Skeletal muscle satellite cell (primary cell): ENCODE measurements around the gene SPANXN3. TPM values are rescaled to one million over a fixed set of nuclear protein-coding genes. Genes with fewer than 3 reads are reported as not detected.
"Not testable (repeated sequence)": the region's sequence is repeated elsewhere in the genome, so short reads cannot be mapped to it uniquely, and the experiment has no call there.

ENCODE experiments used
- H3K27me3 ChIP-seq: 2 replicates; pipeline ENCODE4 v1.7.0; 2013; ENCODE audit warnings: low read length; ENCODE audit not compliant: control insufficient read depth, insufficient read depth
- H3K36me3 ChIP-seq: 2 replicates; pipeline ENCODE4 v1.7.0; 2013; ENCODE audit warnings: mild to moderate bottlenecking, control low read depth, low read length; ENCODE audit not compliant: insufficient read depth
- H3K4me1 ChIP-seq: 2 replicates; pipeline ENCODE4 v1.7.0; 2013; ENCODE audit warnings: low read length; ENCODE audit not compliant: control insufficient read depth, insufficient read depth
- H3K4me2 ChIP-seq: 2 replicates; pipeline ENCODE4 v1.7.0; 2013; ENCODE audit warnings: mild to moderate bottlenecking, low read length
- H3K4me3 ChIP-seq: 2 replicates; pipeline ENCODE4 v1.7.0; 2013; ENCODE audit warnings: low read length
- H3K9ac ChIP-seq: 2 replicates; pipeline ENCODE4 v1.7.0; 2013; ENCODE audit warnings: mild to moderate bottlenecking, low read depth, low read length, moderate library complexity
- H3K9me3 ChIP-seq: replicated peaks from 2 replicates; pipeline ENCODE4 v1.7.0; 2013; ENCODE audit warnings: mild to moderate bottlenecking, control low read depth, low read length
- total RNA-seq: library from RNA; depleted of rRNA; stranded (reverse); fragments of >200 nt; gene quantifications from 2 replicates; pipeline ENCODE4 v1.2.3, GENCODE V29; 2012; rRNA removed

SPANXN3 gene, protein sequence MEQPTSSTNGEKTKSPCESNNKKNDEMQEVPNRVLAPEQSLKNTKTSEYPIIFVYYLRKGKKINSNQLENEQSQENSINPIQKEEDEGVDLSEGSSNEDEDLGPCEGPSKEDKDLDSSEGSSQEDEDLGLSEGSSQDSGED
- not detected in 2 replicates for total RNA-seq

DNA sequence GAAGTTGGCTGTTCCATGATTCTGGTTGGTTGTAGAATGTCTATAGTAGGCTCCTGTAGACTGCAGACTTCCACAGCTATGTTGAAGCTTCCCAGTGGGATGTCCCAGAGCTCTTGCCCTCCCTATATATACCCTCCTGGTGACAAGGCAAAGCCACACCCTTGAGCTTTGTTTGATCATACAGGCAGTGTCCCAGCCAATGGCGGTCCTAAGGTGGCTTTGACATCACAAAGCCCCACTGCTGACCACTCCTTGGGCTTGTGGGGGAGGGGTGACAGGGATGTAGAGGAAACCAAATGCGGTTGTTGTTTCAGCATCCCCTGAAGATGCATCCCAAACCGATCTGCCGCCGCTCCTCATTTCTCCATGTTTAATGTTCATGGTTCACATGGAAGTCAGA lies at the start of gene SPANXN3:
Gene SPANXN3, minus strand, starts transcription at position 101 of the 400 bp plus-strand sequence. Its CDS starts 84 bp downstream, at position 17.
- H3K4me1 ChIP-seq, H3K4me3 ChIP-seq, H3K4me2 ChIP-seq, H3K36me3 ChIP-seq, H3K9ac ChIP-seq, H3K9me3 ChIP-seq, H3K27me3 ChIP-seq: not testable (repeated sequence)

DNA sequence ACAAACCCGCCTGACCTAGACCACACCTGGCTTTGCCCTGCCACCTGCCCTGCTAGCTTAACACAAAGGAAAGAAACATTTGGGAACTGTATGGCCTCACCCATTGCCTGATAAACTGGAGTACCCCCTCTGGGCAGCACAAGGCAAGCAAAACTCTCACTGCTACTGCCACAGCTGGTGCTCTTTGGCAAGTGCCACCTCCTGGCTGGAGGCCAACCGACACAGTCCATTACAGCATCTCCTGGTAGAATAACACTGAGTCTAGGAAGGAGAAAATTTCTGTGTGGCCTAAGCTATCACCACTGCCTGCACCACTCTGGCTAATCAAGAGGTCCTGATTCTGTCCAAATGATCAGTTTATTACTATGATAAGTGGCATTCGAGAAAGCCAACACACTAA lies 18.9 kb upstream of the SPANXN3 start:
- no peaks in the 10 kb centered on the region for H3K36me3 ChIP-seq
- H3K4me2 ChIP-seq: no peak overlapping the region
- no peak overlapping the region for H3K9ac ChIP-seq
- no peaks in the 10 kb centered on the region for H3K27me3 ChIP-seq
- no peaks in the 10 kb centered on the region for H3K4me1 ChIP-seq
- H3K4me3 ChIP-seq: no peak overlapping the region
- no peaks in the 10 kb centered on the region for H3K9me3 ChIP-seq

DNA sequence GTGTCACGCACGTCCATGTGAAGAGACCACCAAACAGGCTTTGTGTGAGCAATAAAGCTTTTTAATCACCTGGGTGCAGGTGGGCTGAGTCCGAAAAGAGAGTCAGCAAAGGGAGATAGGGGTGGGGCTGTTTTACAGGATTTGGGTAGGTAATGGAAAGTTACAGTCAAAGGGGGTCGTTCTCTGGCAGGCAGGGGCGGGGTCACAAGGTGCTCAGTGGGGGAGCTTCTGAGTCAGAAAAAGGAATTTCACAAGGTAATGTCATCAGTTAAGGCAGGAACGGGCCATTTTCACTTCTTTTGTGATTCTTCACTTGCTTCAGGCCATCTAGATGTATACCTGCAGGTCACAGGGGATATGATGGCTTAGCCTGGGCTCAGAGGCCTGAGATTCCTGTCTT lies 15.1 kb downstream of the SPANXN3 start:
- H3K36me3 ChIP-seq, H3K9ac ChIP-seq, H3K4me2 ChIP-seq, H3K4me1 ChIP-seq, H3K4me3 ChIP-seq, H3K27me3 ChIP-seq, H3K9me3 ChIP-seq: not testable (repeated sequence)

DNA sequence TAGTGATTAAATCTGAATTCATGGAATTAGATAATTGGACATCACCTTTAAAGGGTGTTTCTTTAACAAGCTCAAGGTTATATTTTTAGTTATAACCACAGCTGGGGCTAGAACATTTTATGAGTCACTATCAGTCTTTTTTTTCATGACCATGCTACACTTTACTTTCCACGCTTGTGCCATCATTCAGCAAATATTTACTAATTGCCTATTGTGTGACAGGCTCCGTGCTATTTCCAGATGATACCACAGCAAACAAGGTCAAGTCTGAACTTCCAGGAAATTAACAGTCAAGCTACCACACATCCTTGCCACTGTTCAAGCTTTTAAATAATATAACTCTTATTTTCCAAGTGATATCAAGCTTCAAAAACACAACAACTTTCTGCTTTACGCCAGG lies 16.5 kb downstream of the SPANXN3 start:
- Histone ChIP-seq H3K36me3 (no peaks in the 10 kb centered on the region), H3K27me3 (no peaks in the 10 kb centered on the region), H3K9me3 (no peaks in the 10 kb centered on the region), H3K9ac (no peak overlapping the region), H3K4me2 (no peak overlapping the region), H3K4me1 (no peaks in the 10 kb centered on the region), H3K4me3 (no peak overlapping the region)

DNA sequence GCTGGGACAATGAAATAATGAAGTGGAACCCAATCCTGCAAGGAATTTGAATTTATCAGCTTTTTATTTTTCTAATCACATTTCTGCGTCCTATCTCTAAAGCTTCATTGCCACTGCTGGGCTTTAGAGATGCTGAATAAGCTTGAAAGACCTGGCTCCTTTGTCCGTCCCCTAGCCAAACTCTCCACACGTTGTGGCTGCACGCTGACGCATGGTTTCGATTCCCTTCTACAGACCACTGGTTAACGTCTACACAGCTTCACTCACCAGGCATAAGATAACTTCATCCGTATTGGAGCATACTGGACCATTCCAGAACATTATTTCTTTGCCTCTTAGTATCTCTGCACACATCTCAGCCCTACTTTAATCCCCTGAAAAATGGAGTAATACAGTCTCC lies 31.2 kb downstream of the SPANXN3 start:
- Histone ChIP-seq H3K4me2 (no peak overlapping the region), H3K27me3 (no peaks in the 10 kb centered on the region), H3K4me3 (no peak overlapping the region), H3K9ac (no peak overlapping the region), H3K9me3 (no peaks in the 10 kb centered on the region), H3K36me3 (no peaks in the 10 kb centered on the region), H3K4me1 (no peaks in the 10 kb centered on the region)

DNA sequence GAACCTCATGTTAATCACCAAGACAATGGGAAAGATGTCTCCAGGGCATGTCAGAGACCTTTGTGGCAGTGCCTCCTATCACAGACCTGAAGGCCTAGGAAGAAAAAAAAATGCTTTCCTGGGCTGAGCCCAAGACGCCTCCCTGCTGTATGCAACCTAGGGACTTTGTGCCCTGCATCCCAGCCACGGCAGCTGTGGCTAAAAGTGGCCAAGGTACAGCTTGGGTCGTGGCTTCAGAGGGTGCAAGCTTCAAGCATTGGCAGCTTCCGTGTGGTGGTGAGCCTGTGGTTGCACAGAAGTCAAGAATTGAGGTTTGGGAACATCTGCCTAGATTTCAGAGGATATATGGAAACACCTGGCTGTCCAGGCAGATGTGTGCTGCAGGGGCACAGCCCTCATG lies 40.5 kb downstream of the SPANXN3 start:
- Histone ChIP-seq H3K4me3 (no peak overlapping the region), H3K27me3 (no peaks in the 10 kb centered on the region), H3K9ac (no peak overlapping the region), H3K4me2 (no peak overlapping the region), H3K4me1 (no peaks in the 10 kb centered on the region), H3K36me3 (no peaks in the 10 kb centered on the region), H3K9me3 (no peaks in the 10 kb centered on the region)

DNA sequence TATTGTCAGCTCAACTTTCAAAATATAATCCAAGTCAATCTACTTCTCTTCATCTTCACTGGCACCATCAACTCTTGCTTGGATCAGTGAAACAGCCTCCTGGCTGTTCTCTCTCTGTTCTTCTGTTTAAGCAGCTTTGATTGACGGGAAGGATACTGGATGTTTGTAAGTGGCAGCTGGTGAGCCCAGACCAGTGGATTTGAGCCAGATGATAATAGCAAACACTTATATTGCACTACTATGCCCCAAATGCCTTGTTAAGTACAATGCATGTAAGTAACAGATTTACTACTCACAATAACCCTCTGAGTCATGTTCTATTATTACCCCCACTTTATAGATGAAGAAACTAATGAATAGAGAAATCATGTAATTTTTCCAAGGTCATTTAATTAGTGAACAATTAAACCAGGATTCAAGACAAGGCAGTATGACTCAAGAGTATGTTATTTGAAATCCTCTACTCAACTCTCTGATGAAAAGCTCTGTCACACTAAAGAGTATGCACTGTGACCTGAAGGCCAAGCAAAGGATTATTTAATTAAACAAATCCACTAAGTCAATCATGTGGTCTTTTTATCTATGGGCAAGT lies 44.8 kb downstream of the SPANXN3 start:
- no peaks in the 10 kb centered on the region for H3K9me3 ChIP-seq
- no peak overlapping the region for H3K4me3 ChIP-seq
- H3K27me3 ChIP-seq: no peaks in the 10 kb centered on the region
- H3K4me1 ChIP-seq: no peaks in the 10 kb centered on the region
- no peak overlapping the region for H3K9ac ChIP-seq
- no peaks in the 10 kb centered on the region for H3K36me3 ChIP-seq
- H3K4me2 ChIP-seq: no peak overlapping the region

DNA sequence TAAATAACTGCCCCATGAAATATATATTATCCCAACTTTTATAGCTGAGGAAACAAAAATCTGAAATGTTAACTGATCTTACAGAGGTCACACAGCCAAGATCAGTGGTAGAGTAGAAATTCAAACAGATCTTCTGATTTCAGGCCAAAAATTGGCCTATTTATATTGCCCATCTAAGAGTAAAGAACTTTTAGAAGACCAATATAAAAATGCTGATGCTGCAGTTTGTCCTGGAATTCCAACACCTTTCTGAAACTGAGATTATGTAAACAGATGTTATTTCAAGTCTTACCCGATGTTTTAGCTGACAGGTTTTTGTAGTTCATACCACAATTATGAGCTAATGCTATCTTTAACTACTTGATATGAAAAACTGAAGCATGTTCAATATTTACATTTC lies 51.1 kb downstream of the SPANXN3 start:
- Histone ChIP-seq H3K4me2 (no peak overlapping the region), H3K36me3 (no peaks in the 10 kb centered on the region), H3K4me1 (no peaks in the 10 kb centered on the region), H3K27me3 (no peaks in the 10 kb centered on the region), H3K9me3 (no peaks in the 10 kb centered on the region), H3K9ac (no peak overlapping the region), H3K4me3 (no peak overlapping the region)

DNA sequence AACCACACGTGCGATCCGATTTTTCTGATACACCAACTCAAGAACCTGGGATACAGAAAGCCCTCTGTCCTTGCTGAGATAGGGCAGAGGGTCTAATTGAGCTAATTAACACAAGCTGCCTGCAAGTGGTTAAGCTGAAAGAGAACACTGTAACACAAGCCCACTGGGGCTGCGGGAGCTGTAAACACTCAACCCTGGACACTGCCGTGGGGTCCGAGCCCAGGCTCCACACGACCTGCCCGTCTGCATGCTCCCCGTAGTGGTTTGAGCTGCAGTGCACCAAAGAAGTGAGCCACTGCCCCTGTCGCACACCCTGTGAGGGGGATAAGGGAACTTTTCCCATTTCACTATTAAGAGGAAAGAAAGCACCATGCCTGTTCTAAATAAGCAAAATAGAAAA lies 54.6 kb downstream of the SPANXN3 start:
- H3K9ac ChIP-seq: no peak overlapping the region
- H3K27me3 ChIP-seq: no peaks in the 10 kb centered on the region
- no peak overlapping the region for H3K4me3 ChIP-seq
- no peak overlapping the region for H3K4me2 ChIP-seq
- H3K9me3 ChIP-seq: no peaks in the 10 kb centered on the region
- H3K4me1 ChIP-seq: no peaks in the 10 kb centered on the region
- H3K36me3 ChIP-seq: no peaks in the 10 kb centered on the region

DNA sequence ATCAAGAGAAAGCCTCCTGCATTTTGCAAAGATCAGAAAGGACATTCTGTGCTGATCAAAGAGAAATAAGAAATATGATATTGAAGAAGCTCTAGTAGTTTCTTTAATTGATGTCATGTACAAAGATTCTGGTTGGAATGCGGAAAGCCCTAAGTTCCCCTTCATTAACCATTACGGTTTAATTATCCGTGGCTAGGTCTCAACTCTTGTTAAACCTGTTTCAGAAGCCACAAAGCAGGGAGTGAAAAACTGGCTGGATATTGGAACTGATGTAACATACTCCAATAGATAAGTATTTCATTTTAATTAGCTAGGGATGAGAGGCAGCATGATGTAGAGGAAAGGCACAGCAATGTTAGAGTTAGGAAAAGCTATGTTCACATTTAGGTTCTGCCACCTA lies 55.7 kb downstream of the SPANXN3 start:
- H3K4me1 ChIP-seq: no peaks in the 10 kb centered on the region
- no peak overlapping the region for H3K4me2 ChIP-seq
- no peak overlapping the region for H3K9ac ChIP-seq
- H3K9me3 ChIP-seq: no peaks in the 10 kb centered on the region
- H3K36me3 ChIP-seq: no peaks in the 10 kb centered on the region
- H3K4me3 ChIP-seq: no peak overlapping the region
- H3K27me3 ChIP-seq: no peaks in the 10 kb centered on the region
